Measurements from ENCODE around the gene TJP1.
"Not testable (repeated sequence)": the region's sequence is repeated elsewhere in the genome, so short reads cannot be mapped to it uniquely, and the experiment has no call there.

The TJP1 gene

DNA sequence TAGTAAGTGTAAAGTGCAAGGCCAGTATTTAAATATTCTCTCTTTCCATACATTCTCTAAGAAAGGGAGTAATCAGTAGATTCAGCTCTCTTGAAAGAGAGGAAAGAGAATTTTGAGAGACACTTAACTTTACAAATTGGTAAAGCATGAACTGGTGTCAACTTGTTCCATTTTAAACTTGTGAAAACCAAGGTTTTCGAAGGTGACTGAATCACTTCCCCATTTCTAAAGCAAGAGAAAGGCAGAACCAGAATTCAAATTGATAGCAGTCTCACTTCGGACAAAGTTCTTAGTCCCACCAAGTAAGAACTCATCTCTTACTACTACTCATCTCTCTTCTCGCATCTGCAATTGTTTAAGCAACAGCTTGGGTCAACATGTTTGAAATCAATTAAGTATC, 22.4 kb downstream of the TJP1 start:
- DNase-seq = no peak

DNA sequence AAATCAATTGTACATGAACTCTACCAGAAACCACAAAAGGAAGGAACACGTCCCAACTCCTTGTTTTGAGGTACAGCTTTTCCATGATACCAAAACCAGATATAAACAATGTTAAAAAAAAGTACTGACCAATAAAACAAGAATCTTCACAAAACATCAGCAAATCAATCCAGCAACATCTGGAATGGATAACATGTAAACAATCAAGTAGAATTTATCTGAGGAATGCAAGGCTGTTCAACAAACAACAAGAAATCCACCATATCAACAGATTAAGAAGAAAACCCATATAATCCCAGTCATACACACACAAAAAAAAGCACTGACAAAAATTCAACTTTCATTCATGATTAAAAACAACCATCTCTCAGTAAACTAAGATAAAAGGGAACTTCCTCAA, 26.7 kb downstream of the TJP1 start:
- no peak for DNase-seq

DNA sequence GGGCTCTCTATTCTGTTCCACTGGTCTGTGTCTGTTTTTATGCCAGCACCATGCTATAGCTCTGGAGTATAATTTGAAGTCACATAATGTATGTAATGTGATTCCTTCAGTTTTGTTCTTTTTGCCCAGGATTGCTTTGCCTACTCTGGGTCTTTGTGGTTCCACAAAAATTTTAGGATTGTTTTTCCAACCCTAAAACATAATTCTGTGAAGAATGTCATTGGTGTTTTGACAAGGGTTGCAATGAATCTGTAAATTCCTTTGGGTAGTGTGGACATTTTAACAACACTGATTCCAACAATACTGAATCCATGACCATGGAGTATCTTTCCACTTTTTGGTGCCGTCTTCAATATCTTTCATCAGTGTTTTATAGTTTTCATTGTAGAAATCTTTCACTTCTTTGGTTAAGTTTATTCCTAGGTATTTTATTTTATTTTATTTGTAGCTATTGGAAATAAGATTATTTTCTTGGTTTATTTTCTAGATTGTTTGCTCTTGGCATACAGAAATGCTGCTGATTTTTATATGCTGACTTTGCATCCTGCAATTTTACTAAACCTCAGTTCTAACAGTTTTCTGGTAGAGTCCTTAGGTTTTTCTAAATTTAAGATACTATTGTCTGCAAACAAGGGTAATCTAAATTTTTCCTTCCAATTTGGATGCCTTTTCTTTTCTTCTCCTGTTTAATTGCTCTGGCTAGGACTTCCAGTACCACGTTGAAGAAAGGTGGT, 29.7 kb downstream of the TJP1 start:
- no peak for DNase-seq

DNA sequence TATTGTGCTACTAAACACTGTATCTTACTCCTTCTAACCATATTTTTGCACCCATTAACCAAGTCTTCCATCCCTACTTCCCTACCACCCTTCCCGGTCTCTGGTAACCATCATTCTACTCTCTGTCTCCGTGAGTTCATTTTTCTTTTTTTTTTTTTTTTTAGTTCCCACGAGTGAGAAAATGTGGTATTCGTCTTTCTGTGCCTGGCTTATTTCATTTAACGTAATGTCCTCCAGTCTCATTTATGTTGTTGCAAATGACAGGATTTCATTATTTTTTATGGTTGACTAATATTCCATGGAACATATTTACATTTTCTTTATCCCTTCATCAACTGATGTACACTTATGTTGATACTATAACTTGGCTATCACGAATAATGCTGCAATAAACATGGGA, 31.7 kb downstream of the TJP1 start:
- no peak for DNase-seq

DNA sequence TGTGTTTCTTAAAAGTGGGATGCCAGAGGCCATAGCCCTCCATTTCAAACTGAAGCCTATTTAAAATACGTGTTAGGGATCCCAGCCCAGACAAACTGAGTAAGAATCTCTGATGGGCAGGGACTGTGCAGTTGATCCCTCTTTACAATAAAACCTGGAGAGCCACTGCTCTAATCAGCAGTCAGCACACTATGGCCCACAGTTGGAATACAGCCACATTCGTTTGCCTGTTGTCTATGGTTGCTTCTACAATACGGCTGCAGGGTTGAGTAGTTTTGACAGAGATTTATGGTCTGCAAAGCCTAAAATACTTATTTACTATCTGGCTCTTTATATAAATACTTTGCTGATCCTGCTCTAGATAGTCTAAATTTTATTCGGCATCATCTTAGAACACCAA, 32.4 kb downstream of the TJP1 start:
- DNase-seq = no peak

DNA sequence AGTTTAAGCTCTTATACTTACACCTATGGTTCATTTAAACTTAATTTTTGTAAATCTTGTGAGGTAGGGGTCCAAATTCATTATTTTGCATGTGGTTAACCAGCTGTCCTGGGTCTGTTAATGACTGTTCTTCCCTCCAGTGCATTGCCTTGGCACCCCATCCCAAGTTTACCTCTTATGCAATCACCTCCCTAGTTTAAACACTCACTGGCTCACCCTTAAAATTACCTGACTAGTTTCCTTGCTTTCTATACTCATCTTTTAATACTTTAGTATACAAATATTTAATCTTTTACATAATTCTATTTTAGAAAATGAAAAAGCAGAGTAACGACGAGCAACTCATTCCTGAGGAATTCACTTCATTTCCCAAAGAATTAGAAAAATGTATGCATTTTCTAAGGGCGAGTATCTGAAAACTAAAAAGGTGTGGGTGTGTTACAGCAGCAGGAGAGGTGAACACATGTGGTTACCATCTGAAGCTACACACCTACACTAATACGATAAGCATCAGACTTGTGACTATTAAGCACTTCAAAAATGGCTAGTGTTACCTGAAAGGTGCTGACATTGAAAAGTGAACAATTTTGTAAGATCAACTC, 33.7 kb downstream of the TJP1 start:
- no peak for DNase-seq

DNA sequence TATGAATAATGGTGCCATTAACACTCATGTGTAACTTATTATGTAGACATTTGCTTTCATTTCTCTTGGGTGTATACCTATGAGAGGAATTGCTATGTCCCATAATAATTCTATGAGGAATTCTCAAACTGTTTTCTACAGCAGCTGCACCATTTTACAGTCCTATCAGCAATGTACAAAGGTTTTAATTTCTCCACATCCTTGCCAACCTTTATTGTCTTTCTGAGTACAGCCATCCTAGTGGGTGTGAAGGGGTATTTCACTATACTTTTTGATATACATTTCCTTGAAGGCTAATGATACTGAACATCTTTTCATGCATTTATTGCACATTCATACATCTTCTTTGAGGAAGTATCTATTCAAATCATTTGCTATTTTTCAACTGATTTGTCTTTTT, 34.5 kb downstream of the TJP1 start:
- no peak for DNase-seq

DNA sequence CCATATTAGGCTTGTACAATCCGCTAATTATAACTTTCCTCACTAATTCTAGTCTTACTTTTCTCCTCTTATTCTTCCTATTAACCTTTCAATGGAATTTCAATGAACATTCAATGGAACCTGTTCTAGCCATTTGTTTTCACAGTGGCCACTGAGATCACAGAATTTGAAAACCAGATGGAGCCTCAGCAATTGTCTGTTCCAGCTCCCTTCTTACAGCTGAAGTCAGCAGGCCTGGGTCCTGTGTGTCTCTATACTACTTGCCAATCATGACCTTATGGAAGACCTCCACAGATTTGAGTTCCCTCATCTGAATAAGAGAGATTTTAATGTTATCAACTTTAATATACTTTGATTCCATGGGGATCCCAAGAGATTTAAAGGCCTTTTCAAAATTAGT, 36.6 kb downstream of the TJP1 start:
- DNase-seq = no peak

DNA sequence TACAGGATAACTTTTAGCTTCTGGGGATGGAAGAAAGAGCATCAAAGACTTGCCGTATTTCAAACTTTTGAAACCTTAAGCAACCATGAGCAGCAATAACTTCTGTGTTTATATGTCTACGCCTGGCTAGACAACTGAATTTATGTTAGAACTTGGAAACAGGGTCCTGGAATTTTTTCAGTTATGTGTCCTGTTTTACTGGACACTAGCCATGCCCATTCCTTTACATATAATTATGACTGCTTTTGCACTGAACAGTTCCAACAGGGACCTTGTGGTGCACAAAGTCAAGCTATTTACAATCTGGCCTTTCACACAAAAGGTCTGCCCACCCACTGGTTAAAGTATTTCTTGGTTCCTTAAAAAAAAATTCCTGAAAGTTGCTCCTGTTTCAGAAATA, 37.1 kb downstream of the TJP1 start:
- no peak for DNase-seq

DNA sequence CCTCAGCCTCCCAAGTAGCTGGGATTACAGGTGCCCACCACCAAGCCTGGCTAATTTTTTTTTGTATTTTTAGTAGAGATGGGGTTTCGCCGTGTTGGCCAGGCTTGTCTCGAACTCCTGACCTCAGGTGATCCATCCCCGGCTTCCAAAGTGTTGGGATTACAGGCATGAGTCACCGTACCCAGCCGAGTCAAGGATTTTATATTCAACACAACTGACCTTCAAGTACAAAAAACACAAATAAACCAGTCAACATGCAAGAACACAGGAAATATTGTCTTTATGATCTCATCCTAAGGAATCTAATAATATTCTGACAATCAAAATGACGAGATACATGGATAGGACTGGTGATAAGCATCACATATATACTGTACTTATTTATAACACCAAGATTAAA, 37.9 kb downstream of the TJP1 start:
- DNase-seq = no peak

DNA sequence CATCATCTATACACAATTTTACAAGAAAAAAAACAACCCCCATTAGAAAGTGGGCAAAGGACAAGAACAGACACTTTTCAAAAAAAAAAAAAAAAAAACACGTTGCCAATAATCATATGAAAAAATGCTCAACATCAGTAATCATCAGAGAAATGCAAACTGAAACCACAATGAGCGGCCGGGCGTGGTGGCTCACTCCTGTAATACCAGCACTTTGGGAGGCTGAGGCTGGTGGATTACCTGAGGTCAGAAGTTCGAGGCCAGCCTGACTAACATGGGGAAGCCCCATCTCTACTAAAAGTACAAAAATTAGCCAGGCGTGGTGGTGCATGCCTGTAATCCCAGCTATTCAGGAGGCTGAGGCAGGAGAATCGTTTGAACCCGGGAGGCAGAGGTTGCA, 39.5 kb downstream of the TJP1 start:
- not testable (repeated sequence) for DNase-seq

DNA sequence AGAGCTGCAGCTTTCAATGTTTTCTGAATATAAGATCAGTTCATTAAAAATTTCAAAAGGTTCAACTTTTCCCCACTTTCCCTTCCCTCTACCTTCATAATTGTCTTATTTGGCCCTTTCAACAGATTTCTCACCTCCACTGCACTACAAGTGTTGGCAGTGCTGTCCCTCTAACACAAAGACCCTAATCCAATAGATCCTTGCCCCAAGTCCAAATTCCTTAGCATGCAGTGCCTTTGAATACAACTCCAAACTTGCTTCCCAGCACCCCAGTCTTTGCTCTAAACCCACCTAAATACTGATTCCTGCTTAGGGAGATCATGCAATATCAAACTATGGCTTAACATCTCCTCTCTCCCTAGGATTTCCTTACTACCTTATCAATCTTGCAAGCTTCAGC, 43.9 kb downstream of the TJP1 start:
- DNase-seq = no peak

DNA sequence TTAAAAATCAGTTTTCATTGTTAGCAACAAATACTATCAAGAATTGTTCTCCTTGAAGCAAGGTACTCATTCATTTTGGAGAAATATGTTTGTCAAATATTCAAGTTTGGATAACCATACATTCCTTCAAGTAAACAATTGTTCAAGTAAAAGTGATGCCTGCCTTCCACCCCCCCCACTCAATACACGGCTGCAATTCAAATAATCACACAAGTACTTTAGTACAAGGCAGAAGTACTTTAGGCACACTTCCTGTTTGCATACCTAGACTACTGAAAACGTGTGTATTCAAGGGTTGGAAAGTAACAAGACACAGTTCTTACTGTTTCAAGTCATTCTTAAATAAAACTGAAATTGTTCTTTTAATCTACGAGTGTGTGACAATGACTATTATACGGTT, 45.4 kb downstream of the TJP1 start:
- DNase-seq = no peak

DNA sequence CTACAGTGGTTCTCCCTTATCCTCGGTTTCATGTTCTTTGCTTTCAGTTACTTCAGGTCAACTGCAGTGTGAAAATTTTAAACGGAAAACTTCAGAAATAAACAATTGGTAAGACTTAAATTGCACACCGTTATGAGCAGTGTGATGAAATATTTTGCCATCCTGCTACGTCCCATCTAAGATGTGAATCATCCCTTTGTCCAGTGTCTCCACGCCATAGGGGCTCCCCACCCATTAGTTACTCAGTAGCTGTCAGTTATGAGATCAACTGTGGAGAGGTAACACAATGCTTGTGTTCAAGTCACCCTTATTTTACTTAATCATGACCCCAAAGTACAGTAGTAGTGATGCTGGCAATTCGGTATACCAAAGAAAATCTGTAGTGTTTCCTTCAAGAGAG, 47.4 kb downstream of the TJP1 start:
- DNase-seq = peak in 1 of 2 experiments; percentile 4

DNA sequence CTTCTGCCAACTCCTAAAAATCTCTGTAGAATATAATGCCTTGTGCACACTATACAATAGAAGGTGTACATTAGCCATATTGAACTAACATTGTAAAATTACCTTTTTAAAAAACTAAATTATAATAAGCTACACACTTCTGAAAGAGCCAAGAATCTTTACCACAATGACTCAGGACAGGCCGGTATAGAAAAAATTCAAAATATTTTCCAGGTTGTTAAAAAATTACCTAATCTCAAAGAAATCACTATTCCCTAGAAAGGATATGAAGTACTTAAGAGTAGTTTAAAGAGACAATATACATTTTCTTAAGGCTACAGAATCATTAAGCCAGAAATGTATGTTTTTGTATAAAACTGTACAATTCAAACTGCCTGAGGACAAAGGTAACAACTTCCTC, 48.5 kb downstream of the TJP1 start:
- DNase-seq = no peak

DNA sequence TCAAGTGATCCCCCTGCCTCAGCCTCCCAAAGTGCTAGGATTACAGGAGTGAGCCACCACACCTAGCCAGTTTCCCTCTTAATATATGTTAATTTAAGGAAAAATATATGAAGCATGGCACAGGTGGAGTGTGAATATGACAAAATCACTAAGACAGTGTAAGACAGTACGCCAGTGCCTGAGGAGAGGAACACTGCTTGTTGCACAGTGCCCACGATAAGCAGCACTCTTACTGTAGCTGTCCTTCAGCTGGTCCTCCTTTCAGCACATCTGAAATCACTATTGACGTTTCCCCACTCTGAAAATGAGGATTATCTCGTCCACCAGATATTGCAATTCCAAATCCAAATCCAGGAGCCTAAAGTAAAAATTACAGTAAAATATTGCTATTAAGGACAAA, 49.3 kb downstream of the TJP1 start:
- no peak for DNase-seq

DNA sequence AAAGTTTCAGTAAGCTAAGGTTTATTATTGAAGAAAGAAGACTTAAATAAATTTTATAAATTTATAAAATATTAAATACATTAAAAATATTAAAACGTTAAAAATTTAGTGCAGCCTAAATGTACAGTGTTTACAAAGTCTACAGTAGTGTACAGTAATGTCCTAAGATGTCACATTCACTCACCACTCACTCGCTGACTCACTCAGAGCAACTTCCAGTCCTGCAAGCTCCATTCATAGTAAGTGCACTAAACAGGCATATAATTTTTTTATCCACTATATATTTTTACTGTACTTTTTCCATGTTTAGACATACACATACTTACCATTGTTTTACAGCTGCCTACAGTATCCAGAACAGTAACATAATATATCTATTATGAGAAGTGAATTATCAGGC, 51.5 kb downstream of the TJP1 start:
- no peak for DNase-seq

DNA sequence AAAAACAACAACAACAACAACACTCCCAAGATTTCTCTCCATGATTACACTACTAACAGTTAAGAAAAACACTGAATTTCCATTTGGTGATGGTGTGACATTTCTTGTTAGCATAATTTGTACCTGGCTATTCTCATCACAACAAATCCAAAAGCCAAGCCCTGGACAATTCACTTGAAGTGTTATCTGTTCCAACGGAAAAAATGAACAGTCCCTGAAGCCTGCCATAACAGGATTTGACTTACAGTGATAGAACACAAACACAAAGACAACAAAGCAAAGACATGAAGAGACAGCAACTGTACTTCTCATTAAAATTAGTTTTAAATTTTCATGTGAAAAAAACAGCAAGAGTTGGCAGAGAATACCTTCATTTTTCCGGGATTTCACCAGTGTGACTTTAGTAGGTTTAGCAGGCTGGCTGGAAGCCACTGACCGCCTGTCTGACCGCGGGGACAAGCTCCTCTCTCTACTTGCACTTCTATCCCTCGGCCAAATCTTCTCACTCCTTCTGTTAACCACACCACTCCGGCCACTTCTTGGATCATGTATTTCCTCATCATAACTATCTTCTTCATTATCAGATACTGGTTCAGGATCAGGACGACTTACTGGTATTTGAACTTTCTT, 56.3 kb downstream of the TJP1 start:
- no peak for DNase-seq

DNA sequence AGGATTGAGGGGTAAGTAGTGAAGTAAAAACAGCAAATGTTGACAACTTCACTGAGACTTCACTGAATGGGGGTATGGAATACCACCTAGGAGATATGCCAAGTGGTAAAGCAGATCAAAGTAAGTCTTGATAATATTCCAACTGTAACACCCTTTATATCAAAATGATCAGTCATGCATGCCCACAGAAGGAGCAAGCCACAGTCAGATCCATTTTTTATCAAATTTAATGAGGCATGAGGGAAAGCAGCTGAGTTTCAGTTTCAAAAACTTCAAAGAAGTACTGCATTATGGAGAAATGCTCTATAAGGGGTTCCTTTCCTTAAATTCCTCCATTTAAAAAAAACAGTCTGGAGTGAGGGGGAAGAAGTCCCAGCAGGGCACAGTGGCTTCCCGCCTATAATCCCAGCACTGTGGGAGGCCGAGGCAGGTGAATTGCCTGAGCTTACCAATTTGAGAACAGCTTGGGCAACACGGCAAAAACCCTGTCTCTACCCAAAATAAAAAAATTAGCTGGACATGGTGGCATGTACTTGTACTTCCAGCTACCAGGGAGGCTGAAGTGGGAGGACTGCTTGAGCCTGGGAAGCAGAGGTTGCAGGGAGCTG, 56.9 kb downstream of the TJP1 start:
- DNase-seq = no peak

DNA sequence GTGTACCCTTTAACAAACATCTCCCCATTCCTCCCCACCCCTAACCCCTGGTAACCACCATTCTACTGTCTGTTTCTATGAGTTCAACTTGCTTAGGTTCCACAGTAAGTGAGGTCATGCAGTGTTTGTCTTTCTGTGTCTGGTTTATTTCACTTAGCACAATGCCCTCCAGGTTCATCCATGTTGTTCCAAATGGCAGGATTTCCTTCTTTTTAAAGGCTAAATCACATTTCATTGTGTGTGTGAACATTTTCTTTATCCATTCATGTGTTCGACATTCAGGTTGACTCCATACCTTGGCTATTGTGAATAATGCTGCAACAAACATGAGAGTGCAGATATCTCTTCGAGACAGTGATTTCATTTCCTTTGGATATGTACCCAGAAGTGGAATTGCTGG, 62.7 kb downstream of the TJP1 start:
- DNase-seq = no peak

DNA sequence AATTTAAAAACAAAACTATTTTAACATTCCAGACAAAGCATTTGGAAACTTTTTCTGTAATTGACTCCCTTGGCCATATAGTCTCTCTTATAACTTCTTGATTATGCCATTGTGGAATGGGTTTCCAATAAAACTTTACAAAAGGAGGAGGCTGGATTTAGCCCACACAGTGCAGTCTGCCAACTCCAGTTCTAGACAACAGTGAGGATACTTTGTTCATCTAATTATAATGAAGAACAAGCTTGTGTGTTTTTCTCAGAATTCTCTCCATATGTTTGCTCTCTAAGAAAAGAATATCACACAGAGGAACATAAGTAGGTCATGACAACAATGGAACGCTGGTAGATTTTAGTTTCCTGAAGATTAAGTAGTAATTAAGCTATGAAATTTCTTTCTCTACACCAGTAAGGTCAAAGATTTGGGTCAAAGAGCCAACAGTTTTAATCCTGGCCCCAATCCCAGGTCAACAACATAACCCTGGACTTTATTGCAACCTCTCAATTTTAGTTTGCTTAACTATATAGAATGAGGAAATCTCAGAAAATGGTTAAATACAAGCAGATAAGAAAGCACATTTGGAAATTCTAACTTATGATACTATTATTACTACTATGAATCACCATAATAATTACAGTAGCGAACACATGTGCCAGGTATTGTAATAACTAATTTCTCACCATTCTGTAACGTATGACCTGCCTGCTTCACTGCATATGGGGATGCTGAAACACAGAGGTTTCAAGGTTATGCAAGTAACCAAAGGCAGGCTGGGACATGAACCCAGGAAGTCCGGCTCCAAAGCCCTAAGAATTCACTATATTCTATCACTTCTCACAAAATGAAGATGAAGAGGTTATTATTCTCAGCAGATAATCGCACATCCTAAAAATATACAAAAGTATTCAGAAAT, 65.7 kb downstream of the TJP1 start:
- DNase-seq = no peak

DNA sequence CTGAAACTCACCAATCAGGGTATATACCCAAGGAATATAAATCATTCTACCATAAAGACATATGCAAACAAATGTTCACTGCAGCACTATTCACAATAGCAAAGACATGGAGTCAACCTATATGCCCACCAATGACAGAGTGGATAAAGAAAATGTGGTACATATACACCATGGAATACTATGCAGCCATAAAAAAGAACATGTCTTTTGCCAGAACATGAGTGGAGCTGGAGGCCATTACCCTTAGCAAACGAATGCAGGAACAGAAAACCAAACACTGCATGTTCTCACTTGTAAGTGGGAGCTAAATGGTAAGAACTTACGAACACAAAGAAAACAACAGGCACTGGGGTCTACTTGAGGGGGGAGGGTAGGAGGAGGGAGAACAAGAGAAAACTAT, 68.3 kb downstream of the TJP1 start:
- DNase-seq = not testable (repeated sequence)

DNA sequence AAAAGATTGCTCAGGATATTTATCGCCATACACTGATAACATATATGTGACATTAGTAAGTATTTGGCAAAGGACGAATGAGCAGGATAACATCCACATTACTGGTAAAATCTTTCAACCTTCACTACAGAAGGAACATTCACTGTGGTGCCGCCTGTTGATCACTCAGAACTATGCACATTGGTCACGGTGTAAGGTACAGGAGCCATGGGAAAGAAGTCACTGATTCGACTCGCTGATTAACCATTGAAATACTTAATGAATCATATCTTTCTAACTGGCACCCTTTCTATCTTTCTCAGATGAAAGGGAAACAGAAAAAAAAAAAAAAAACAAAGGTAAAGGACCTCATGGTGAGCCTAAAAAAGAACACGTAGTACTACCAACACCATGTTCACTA, 68.8 kb downstream of the TJP1 start:
- no peak for DNase-seq
